GM18909 (cell line): ENCODE measurements around the gene LMLN.
"Not testable (repeated sequence)": the region's sequence is repeated elsewhere in the genome, so short reads cannot be mapped to it uniquely, and the experiment has no call there.

Experiments used
- ATAC-seq: cut with Tn5 transposase; IDR thresholded peaks from one replicate; pipeline ENCODE4 v1.9.1; 2021; ENCODE audit warnings: mild to moderate bottlenecking; ENCODE audit not compliant: unreplicated experiment, poor library complexity

Gene LMLN

DNA sequence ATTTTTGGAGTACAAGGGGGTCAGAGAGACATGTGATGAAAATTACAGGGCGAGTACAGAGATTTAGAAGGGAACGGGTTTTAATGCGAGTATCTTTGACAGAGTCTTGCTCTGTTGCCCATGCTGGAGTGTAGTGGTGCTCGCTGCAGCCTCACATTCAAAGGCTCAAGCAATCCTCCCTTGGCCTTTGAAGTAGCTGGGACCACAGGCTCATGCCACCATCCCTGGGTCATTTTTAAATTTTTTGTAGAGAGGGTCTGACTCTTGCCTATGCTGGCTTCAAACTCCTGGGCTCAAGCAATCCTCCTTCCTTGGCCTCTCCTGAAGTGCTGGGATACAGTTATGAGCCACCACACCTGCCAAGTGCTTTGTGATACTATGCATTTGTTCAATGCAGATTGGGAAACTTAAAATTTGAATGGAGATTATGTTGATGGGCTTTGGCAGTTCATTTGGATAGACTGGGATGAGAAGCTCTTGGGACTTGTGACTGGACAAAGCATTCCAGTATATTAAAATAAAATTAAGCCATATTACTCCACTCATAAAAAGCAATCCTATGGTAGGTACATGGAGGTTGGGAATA, 4.0 kb upstream of the LMLN start:
- no peak for ATAC-seq

DNA sequence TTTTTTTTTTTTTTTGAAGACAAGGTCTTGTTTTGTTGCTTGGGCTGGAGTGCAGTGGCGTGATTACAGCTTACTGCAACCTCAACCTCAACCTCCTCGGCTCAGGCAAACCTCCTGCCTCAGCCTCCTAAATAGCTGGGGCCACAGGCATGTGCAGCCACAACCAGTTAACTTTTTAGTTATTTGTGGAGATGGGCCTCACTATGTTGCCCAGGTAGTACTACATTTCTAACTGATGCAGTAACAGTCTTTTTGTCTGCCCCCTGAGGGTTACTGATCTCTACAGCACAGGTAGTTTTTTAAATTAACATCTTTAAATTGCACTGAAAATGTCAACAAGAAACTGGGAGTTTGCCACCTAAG, 3.4 kb upstream of the LMLN start:
- no peak for ATAC-seq

DNA sequence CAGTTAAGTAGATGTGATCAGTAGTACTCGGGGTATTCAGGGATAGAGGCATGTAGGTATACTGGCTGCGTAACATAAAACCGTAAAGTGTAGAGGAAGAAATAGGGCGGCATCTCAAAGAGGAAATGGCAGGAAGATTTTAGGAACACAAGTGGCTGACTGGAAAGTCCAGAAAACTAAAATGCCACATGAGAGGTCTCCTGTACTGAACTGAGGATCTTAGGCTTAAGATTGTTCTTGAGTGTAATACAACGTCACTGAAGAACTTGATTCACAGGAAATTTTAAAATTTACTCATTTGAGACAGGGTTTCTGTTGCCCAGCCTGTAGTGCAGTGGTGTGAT, 2.3 kb upstream of the LMLN start:
- no peak for ATAC-seq

DNA sequence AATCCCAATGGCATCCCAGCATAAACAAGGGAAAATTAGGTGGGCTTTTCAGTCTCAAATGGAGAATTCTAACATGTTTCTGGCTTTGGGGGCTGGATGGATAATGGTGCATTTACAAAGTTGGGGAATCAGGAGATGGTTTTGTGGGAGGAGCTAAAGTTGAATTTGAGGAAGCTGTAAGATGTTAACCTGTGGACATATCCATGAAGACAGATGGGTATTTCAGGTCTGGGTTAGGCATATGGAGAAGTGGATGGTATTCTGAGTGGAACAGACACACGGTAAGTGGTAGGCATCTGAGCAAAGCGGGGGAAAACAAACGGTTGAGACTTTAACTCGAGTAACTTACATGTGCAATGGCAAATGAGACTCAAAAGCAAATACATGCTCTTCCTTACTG, 1.7 kb upstream of the LMLN start:
- no peak for ATAC-seq

DNA sequence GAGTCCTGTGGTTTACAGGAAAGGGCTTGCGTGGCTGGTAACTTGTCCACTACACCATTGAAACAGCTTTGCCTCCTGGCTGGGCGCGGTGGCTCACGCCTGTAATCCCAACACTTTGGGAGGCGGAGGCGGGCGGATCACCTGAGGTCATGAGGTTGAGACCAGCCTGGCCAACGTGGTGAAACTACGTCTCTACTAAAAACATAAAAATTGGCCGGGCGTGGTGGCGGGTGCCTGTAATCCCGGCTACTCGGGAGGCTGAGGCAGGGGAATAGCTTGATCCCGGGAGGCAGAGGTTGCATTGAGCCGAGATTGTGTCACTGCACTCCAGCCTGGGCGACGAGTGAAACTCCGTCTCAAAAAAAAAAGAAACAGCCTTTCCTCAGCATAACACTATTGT, 1.2 kb upstream of the LMLN start:
- ATAC-seq: not testable (repeated sequence)

DNA sequence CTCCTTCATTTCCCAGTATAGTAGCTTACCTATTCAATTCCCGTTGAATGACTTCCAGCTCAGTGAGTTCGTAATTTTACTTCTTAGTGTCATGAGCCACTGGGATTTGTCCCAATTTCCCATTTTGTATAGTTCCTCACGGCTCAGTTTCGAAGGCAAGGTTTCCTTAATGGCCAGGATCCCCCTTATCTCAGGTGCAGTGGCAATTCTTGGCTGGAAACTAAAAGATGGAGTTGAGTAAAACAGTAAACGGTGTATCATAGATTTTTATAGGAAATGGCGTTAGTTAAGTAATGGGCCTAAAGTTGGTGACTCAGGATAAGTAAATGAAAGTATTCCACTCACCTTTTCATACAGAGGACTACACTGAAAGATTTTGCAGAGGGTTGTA, 522 bp upstream of the LMLN start:
- ATAC-seq: no peak

DNA sequence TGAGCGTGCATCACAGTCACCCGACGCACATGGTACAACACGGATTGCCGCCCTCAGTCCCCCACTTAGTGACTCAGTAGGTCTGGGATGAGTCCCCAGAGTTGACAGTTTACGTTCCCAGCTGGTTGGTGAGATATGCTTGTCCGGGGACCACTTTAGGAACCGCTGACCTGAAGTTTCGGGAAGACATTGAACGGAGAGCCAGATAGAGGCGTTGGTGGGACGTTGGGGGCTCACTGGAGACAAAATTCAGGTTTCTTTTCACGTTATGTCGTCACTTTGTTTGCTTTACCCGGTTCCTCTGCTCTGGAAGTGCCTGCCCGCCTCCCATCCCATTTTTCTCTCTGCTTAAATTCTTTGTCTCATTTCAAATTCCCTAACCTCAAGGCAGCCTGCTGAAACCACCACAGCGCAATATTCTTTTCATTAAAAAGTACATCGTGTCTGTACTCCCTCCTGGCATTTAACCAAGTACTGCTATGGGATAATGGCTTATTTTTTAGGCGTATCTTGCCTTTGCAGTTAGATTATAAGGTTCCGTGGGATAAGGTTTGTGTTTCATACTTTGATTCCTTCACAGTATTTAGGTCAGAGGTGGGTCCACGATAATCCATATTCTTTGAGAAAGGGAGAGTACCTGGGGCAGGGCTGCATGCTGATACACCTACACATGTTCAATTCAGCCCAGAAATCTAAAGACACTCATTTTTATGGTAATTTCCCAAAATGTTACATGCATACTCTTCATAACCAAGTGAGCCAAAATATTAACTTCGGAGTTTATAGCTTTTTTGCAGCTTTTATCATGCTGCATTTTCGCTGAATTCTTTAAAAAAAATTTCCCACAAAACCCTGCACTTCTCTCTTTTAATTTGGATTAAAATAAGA, 921 bp downstream of the LMLN start:
- no peak for ATAC-seq

DNA sequence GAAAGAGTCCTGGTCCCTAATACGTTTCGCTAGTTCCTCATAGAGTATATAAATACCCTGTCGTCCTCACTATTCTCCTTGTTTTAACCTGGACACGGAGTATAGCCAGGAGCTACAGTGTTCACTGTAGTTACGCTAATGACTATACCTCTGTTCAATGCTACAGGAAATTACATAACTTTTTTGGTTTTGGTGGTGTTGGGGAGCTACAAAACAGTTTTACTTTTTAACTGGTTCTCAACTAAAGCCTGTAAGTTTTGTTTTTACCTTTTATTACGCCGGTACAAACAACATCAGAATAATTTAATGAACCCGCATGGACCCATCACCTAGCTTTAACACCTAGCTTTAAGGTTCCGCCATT, 1.5 kb downstream of the LMLN start:
- no peak for ATAC-seq

DNA sequence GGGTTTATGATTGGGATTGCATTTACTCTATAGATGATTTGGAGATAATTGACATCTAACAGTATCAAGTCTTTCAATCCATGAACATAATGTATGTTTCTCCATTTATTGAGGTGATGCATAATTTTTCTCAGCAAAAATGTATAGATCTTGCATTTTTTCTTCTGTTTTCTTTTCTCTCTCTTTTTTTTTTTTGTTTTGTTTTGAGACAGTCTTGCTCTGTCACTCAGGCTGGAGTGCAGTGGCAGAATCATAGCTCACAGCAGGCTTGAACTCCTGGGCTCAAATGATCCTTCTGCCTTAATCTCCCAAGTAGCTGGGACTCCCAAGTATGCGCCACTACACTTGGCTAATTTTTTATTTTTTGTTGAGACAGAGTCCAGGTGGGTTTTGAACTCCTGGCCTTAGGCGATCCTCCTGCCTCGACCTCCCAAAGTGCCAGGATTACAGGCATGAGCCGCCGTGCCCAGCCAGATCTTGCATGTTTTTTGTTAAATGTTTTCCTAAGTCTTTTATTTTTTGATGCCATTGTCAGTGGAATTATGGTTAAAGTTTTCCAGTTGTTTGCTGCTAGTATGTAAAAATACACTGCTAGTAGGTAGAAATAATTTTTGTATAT, 3.1 kb downstream of the LMLN start:
- ATAC-seq: no peak

DNA sequence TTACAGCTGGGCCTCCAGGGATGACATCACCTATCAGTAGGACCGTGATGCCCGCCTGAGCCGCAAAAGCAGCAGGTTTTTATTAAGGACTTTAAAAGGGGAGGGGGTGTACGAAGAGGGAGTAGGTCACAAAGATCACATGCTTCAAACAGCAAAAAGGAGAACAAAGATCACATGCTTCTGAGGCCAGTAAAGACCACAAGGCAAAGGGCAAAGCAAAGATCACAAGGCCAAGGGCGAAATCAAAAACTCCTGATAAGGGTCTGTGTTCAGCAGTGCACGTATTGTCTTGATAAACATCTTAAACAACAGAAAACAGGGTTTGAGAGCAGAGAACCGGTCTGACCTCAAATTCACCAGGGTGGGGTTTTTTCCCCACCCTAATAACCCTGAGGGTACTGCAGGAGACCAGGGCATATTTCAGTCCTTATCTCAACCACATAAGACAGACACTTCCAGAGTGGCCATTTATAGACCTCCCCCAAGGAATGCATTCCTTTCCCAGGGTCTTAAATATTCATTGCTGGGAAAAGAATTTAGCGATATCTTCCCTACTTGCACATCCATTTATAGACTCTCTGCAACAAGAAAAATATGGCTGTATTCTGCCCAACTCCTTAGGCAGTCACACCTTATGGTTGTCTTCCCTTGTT, 7.4 kb downstream of the LMLN start:
- not testable (repeated sequence) for ATAC-seq

DNA sequence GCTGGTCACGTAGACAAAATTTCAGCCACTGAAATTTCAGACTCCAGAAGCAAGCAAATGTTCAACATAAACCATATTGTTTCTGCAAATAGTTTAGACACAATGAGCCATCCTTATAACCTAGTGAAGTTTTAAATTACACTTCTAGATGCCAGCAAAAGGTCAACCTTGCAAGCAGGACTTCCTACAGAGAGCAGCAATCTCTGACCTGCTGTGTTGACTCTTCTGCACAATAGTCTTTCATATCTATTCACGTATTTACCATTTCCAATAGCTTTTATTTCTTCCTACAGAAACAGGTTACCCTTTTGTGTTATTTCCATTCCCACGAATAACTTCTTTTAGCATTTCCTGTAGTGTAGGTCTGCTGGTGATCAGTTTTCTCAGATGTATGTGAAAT, 10.6 kb downstream of the LMLN start:
- no peak for ATAC-seq

DNA sequence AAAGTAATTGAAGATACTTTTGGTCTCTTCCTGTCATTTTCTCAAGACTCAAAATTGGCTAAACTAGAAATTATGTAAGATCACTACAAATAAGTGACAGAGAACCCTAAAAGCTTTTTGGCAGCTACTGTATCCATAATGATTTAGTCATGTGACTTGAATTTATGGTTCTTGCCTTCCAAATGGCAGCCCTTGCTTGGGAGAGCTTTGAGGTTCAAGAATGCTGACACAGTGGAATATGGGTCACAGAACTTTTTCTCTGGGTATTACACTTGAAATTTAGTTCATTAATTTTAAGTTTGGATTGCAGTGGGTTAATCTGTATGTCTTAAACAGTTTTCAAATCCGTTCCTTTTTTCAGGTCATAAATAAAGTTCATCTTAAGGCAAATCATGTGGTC, 14.0 kb downstream of the LMLN start:
- no peak for ATAC-seq

DNA sequence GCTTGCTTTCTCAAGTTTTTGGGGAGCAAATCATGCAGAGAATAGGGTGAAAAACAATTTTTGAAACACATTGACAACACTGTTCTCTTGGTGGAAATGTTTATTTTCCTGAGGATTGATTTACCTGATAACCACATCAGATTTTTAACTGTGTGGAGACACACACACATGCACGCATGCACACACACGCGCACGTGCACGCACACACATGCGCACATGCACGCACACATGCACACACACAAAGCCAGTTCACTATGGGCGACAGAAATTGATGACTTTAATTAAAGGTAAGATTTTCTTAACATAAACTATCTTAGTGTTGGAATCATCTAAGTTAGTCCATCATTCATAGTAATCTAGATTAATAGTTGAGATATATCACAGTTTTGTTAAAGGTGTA, 15.3 kb downstream of the LMLN start:
- no peak for ATAC-seq

DNA sequence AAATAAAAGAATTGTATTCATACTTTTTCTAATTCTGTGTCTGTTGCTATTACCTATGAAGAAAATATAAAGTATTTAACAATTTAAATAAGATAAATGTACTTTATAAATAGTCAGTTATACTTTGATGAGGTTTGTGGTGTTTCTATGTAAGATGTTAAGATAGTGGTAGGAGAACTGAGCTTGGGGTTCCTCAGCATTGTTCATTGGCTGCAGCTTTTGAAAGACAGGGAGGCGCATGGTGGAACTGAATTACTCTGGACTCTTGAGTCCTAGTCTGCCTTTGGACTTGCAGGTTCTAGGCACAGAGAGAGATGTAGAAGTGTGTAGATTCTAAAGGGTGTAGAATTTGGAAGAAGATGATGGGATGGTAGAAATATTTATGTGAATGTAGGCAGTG, 23.1 kb downstream of the LMLN start:
- ATAC-seq: no peak

DNA sequence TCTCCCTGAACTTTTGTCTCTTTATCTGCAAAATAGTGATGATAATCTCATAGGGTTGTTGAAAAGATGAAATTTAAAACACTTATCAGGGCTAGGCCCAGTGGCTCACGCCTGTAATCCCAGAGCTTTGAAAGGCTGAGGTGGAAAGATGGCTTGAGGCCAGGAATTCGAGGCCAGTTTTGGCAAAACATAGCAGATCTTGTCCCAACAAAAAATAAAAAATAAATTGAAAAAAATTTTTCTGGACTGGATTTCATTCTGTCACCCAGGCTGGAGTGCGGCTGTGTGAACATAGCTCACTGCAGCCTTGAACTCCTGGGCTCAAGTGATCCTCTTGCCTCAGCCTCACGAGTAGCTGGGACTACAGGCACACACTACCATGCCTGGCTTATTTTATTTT, 29.6 kb downstream of the LMLN start:
- no peak for ATAC-seq

DNA sequence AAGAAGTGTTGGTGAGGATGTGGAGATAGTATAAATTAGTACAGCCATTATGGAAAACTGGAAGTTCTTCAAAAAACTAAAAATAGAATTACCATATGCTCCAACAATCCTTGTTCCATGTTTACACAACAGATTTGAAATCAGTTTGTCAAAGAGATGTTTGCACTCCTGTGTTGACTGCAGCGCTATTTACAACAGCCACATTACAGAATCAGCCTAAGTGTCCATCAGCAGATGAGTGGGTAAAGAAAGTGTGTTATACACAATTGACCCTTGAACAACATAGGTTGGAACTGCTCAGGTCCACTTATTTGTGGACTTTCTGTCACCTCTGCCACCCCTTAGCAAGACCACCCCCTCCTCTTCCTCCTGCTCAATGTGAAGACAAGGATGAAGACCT, 34.7 kb downstream of the LMLN start:
- ATAC-seq: no peak

DNA sequence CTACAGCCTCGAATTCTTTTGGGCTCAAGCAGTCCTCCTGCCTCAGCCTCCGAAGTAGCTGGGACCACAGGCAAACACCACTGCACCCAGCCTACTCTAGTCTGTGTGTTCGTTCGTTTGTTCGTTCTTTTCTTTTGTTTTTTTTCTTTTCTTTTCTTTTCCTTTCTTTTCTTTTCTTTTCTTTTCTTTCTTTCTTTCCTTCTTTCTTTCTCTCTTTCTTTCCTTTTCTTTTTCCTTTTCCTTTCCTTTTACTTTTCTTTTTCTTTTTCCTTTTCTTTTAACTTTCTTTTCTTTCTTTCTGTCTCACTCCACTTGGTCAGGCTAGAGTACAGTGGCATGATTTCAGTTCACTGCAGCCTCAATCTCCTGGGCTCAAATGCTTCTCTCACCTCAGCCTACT, 36.8 kb downstream of the LMLN start:
- no peak for ATAC-seq

DNA sequence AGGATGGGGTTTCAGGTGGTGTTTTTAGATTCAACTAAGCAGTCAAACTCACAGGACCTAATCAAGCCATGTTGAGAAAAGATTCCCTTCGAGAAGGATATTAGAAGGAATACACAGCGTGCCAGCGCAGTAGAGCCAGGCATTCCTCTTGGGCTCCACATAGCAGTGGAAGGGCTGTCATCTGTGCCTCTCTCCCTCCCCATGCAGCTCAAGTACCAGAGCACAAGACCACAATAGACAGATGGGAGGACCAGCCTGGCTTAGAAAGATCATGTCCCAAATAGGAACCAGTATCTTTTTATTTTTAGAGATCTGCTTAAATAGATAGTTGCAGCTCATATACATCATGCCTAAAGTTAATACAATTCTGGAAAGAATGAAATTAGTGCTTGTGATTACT, 37.9 kb downstream of the LMLN start:
- no peak for ATAC-seq

DNA sequence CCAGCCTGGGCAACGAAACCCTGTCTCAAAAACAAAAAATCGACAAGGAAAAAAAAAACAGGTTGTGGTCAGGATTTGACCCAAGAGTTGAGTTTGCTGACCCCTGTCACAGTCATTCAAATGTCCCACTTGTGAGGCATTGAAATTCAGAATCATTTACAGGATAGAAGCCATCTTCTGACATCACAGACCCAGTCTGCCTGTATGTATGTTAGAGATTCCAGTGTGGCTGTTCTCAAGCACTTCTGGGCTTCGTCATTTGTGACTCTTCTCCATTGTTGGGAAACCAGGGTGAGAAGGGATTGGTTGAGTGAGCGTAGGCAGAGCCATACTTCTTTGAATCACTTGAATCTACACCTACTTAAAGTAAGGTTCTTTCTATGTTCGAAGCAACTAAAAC, 57.1 kb downstream of the LMLN start:
- ATAC-seq: no peak

DNA sequence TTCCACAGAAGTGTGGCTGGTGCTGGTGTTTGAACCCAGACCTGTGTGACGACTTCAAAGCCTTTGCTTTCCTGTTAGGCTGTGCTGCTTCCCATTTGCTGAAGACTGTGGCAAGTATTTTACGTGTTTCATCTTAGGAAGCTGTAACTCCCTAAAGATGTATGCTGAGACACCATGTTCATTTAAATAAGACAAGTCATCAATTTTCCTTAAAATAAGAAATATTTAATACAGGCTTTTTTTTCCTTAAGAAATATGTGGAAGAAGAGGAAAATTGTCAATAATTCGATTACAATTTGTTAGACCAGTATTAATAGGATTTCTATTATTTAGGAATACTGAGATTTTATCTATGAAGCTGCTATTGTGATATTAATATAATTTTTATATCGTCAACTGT, 58.4 kb downstream of the LMLN start:
- ATAC-seq: no peak

DNA sequence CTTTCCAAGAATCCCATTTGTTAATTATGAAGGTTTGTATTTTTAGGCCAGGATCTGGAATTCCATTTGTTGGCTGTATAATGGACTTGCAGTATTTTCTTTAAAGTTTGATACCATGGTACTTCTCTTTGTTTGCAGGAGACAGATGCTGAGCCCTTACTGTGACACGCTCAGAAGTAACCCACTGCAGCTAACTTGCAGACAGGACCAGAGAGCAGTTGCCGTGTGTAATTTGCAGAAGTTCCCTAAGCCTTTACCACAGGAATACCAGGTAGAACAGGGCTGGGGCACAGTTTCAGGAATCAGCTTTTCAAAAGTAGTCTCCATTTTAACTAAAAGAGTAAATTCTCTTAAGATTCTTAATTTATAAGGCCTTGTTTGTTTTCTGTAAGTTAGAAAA, 59.1 kb downstream of the LMLN start:
- no peak for ATAC-seq

DNA sequence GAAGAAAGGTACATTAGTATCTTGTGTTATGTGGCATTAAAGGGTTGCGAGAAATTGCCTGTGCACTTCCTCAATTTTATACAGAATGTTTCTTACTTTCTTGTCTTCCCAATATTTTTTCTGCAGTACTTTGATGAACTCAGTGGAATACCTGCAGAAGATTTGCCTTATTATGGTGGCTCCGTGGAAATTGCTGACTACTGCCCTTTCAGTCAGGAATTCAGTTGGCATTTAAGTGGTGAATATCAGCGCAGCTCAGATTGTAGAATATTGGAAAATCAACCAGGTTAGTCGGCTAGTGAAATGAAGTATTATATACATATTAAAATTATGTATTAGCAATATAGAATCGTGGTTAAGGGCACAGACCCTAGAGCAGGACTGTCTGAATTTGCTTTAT, 61.3 kb downstream of the LMLN start:
- no peak for ATAC-seq
